ENCODE results near the gene KDM6A.
"Not testable (repeated sequence)": the region's sequence is repeated elsewhere in the genome, so short reads cannot be mapped to it uniquely, and the experiment has no call there.

- TF ChIP-seq CTCF, POLR2A (IDR thresholded peaks at IDR 0.05): not testable (repeated sequence)
These were observed 67.6 kb downstream of the KDM6A start for GRCh38 chrX:44940541-44940940.

Data from upper lobe of left lung (tissue), 4 donors.